Caco-2 (cell line): ENCODE results near the gene NPAS2. TPM values are rescaled to one million over a fixed set of nuclear protein-coding genes. Genes with fewer than 3 reads are reported as not detected.

Experiments used
- BruUV-seq: library from RNA; stranded (reverse); fragments of 400-500 nt; replicated peaks from 2 replicates; lab custom pipeline; 2021; lab: Mats Ljungman, UMichigan
- CTCF ChIA-PET: fragments of 300-600 bp; sonication (Branson Sonifier 250); formaldehyde crosslinking; loops from one replicate; lab custom pipeline; 2022; ENCODE audit warnings: antibody characterized with exemption; lab: Charles Lee
- POLR2A ChIA-PET: fragments of 300-600 bp; sonication (Branson Sonifier 250); formaldehyde crosslinking; loops from one replicate; lab custom pipeline; 2022; ENCODE audit warnings: antibody characterized with exemption; lab: Charles Lee
- DNase-seq, 2 experiments: peaks; one replicate each; pipeline versions ENCODE4 v3.0.0 to v3.0.0-alpha.2; 2020 to 2022
- H3K27me3 ChIP-seq: replicated peaks from 2 replicates; pipeline ENCODE4 v1.6.0; 2011; ENCODE audit warnings: low read length; ENCODE audit not compliant: control insufficient read depth, insufficient read depth
- H3K36me3 ChIP-seq: 2 replicates; pipeline ENCODE4 v1.5.1; 2011; ENCODE audit warnings: low read length; ENCODE audit not compliant: control insufficient read depth, insufficient read depth
- H3K4me1 ChIP-seq: fragments of 250-450 bp; sonication (Bioruptor Pico); 2 replicates; pipeline ENCODE4 v1.5.1; 2020; ENCODE audit warnings: mild to moderate bottlenecking
- H3K4me3 ChIP-seq: 2 replicates; pipeline ENCODE4 v1.5.1; 2011; ENCODE audit warnings: low read depth, mild to moderate bottlenecking, control low read depth, low read length
- H3K9me3 ChIP-seq: fragments of 250-450 bp; sonication (Bioruptor Pico); 2 replicates; pipeline ENCODE4 v1.5.1; 2020; ENCODE audit warnings: mild to moderate bottlenecking, moderate library complexity
- H3K27ac Mint-ChIP-seq: one replicate; pipeline ENCODE4 v1.8.0; 2022; ENCODE audit warnings: mixed read lengths; ENCODE audit not compliant: unreplicated experiment
- H3K27me3 Mint-ChIP-seq: one replicate; pipeline ENCODE4 v1.8.0; 2022; ENCODE audit warnings: mixed read lengths; ENCODE audit not compliant: insufficient read depth, unreplicated experiment
- H3K36me3 Mint-ChIP-seq: one replicate; pipeline ENCODE4 v1.8.0; 2022; ENCODE audit warnings: mild to moderate bottlenecking, mixed read lengths; ENCODE audit not compliant: insufficient read depth, unreplicated experiment
- H3K4me1 Mint-ChIP-seq: one replicate; pipeline ENCODE4 v1.8.0; 2022; ENCODE audit warnings: low read depth, mixed read lengths; ENCODE audit not compliant: unreplicated experiment
- H3K4me3 Mint-ChIP-seq: one replicate; pipeline ENCODE4 v1.8.0; 2022; ENCODE audit warnings: mild to moderate bottlenecking, moderate library complexity, mixed read lengths; ENCODE audit not compliant: unreplicated experiment
- H3K9me3 Mint-ChIP-seq: one replicate; pipeline ENCODE4 v1.8.0; 2022; ENCODE audit warnings: mixed read lengths; ENCODE audit not compliant: unreplicated experiment
- intact Hi-C: fragments of 100-400 bp; cut with micrococcal nuclease; formaldehyde crosslinking; loops from one replicate; pipeline ENCODE4 v1.10.0; 2022; ENCODE audit not compliant: unreplicated experiment
- total RNA-seq: library from RNA; stranded (reverse); gene quantifications from 2 replicates; pipeline ENCODE4 v1.2.3, GENCODE V29; 2022
- TF ChIP-seq, protein P1 (sequence below), 2 experiments: fragments of 200-600 bp in 1 of 2; IDR thresholded peaks; 1 replicate in 1 of 2; 2 replicates in 1 of 2; pipeline versions ENCODE4 v1.5.1 to v1.8.0; 2011 to 2022; ENCODE audit warnings: antibody characterized with exemption in 1 of 2, control low read depth in 1 of 2, inconsistent platforms in 1 of 2, low read depth in 1 of 2, low read length in 1 of 2, mild to moderate bottlenecking in 1 of 2, moderate library complexity in 1 of 2; ENCODE audit not compliant: insufficient read depth in 1 of 2, severe bottlenecking in 1 of 2, unreplicated experiment in 1 of 2

The NPAS2 gene
- total RNA-seq, 1 experiment from 2014 or later: 2.8 TPM

DNA sequence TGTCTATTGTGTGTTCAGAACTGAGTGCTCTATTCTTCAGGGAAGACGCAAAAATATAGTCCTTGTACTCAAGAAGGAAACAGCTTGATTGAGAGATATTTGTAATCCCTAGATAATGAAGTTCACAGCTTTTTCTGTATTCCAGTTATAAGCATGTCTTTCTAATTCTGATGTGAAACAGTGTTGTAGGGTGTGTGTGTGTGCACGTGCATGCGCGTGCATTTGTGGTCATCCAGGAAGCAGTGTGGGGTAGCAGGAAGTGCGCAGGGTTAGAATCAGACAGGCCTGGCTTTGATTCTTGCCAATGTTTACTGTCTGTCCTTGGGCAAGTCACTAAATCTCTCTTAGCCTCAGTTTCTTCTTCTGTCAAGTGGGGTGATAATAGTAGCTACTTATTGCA, 87.9 kb downstream of the NPAS2 start:
- H3K4me3 Mint-ChIP-seq: no peak overlapping the region
- POLR2A ChIA-PET: no interaction called here
- no peak overlapping the region for H3K27ac Mint-ChIP-seq
- peaks cover 12% of the 10 kb centered on the region for H3K4me1 Mint-ChIP-seq
- intact Hi-C loops: no loop called here
- Histone ChIP-seq H3K4me1 (peaks cover 16% of the 10 kb centered on the region), H3K36me3 (no peaks in the 10 kb centered on the region), H3K4me3 (no peak overlapping the region), H3K9me3 (no peaks in the 10 kb centered on the region), H3K27me3 (no peaks in the 10 kb centered on the region)
- H3K27me3 Mint-ChIP-seq: no peaks in the 10 kb centered on the region
- DNase-seq: no peak
- peaks cover 4% of the 10 kb centered on the region for H3K36me3 Mint-ChIP-seq
- no peaks in the 10 kb centered on the region for H3K9me3 Mint-ChIP-seq
- TF ChIP-seq, protein P1, sequence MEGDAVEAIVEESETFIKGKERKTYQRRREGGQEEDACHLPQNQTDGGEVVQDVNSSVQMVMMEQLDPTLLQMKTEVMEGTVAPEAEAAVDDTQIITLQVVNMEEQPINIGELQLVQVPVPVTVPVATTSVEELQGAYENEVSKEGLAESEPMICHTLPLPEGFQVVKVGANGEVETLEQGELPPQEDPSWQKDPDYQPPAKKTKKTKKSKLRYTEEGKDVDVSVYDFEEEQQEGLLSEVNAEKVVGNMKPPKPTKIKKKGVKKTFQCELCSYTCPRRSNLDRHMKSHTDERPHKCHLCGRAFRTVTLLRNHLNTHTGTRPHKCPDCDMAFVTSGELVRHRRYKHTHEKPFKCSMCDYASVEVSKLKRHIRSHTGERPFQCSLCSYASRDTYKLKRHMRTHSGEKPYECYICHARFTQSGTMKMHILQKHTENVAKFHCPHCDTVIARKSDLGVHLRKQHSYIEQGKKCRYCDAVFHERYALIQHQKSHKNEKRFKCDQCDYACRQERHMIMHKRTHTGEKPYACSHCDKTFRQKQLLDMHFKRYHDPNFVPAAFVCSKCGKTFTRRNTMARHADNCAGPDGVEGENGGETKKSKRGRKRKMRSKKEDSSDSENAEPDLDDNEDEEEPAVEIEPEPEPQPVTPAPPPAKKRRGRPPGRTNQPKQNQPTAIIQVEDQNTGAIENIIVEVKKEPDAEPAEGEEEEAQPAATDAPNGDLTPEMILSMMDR (IDR thresholded peaks at IDR 0.05; ENCODE audit: insufficient read depth in 1 of 2, low read depth in 1 of 2, low read length in 1 of 2, severe bottlenecking in 1 of 2, unreplicated experiment in 1 of 2): no peak
- CTCF ChIA-PET: no interaction called here
- no TSS peak for BruUV-seq

DNA sequence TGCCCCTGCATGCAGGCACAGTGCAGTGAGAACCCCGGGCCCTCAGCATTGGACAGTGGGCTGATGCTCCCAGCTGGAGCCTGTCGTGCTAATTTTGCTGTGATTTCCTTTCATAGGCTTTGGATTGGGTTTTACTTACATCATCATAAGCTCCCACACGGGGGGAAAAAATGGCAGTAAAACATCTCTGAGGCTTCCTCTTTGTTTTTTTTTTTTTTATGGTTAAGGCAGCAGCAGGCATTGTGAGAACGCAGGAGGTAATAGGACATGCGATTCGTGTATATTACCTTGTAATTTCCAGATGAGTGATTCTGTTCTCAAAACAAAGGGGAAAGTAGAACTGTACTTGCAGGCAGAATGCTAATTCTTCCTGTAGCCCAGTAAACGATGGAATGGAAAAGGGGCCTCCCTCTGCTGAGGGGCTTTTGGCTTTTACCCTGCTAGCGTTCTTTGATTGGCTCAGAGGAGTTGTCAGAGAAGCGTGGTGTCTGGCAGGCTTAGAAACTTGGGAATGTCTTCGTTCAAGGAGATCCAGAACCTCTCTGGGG, 89.7 kb downstream of the NPAS2 start:
- H3K4me1 Mint-ChIP-seq: no peaks in the 10 kb centered on the region
- BruUV-seq: no TSS peak
- no peak overlapping the region for H3K4me3 Mint-ChIP-seq
- H3K36me3 Mint-ChIP-seq: no peaks in the 10 kb centered on the region
- no peaks in the 10 kb centered on the region for H3K9me3 Mint-ChIP-seq
- intact Hi-C loops: no loop called here
- H3K36me3 ChIP-seq: no peaks in the 10 kb centered on the region
- H3K4me3 ChIP-seq: no peak overlapping the region
- H3K27ac Mint-ChIP-seq: no peak overlapping the region
- H3K27me3 Mint-ChIP-seq: no peaks in the 10 kb centered on the region
- H3K27me3 ChIP-seq: no peaks in the 10 kb centered on the region
- TF ChIP-seq, protein P1 (IDR thresholded peaks at IDR 0.05; ENCODE audit: insufficient read depth in 1 of 2, low read depth in 1 of 2, low read length in 1 of 2, severe bottlenecking in 1 of 2, unreplicated experiment in 1 of 2): no peak
- CTCF ChIA-PET: no interaction called here
- DNase-seq: no peak
- H3K4me1 ChIP-seq: no peaks in the 10 kb centered on the region
- no peaks in the 10 kb centered on the region for H3K9me3 ChIP-seq
- POLR2A ChIA-PET: interaction anchor here (0.7 kb wide), 1 partner anchor 92 kb away, joined by 3 read pairs; no protein-coding TSS in a partner anchor

DNA sequence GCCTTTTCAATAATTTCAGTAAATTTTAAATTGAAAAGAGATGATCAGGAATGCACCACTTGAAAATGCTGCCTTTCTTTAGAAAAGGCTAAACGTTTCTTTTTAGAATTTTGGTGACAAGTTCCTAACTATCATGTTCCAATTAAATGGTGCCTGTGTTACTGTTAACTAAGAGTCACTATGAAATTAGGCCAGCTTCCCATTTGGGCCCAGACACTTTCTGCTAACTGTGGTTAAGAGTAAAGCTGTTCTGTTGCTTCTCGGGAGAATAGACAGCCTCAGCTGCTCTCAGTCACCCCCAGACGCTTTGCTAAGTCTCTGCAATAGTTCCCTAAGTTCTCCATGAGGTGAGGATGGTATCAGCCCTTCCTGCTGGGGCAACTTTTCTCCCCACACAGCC, 90.2 kb downstream of the NPAS2 start:
- no TSS peak for BruUV-seq
- Mint-ChIP-seq H3K27ac (no peak overlapping the region), H3K9me3 (no peaks in the 10 kb centered on the region), H3K27me3 (no peaks in the 10 kb centered on the region), H3K4me1 (no peaks in the 10 kb centered on the region), H3K36me3 (no peaks in the 10 kb centered on the region), H3K4me3 (no peak overlapping the region)
- POLR2A ChIA-PET: interaction anchor here (0.7 kb wide), 1 partner anchor 92 kb away, joined by 3 read pairs; no protein-coding TSS in a partner anchor
- H3K4me1 ChIP-seq: no peaks in the 10 kb centered on the region
- CTCF ChIA-PET: no interaction called here
- H3K4me3 ChIP-seq: no peak overlapping the region
- H3K9me3 ChIP-seq: no peaks in the 10 kb centered on the region
- DNase-seq: no peak
- TF ChIP-seq, protein P1 (IDR thresholded peaks at IDR 0.05; ENCODE audit: insufficient read depth in 1 of 2, low read depth in 1 of 2, low read length in 1 of 2, severe bottlenecking in 1 of 2, unreplicated experiment in 1 of 2): no peak
- no peaks in the 10 kb centered on the region for H3K27me3 ChIP-seq
- intact Hi-C loops: no loop called here
- H3K36me3 ChIP-seq: no peaks in the 10 kb centered on the region
